Measurements from ENCODE around the gene CHST8. TPM values are rescaled to one million over a fixed set of nuclear protein-coding genes. Genes with fewer than 3 reads are reported as not detected.

Gene CHST8
- total and polyA plus RNA-seq, 2 experiments from 2014 or later: 9.3 to 38.2 TPM

- TF ChIP-seq, protein P1, sequence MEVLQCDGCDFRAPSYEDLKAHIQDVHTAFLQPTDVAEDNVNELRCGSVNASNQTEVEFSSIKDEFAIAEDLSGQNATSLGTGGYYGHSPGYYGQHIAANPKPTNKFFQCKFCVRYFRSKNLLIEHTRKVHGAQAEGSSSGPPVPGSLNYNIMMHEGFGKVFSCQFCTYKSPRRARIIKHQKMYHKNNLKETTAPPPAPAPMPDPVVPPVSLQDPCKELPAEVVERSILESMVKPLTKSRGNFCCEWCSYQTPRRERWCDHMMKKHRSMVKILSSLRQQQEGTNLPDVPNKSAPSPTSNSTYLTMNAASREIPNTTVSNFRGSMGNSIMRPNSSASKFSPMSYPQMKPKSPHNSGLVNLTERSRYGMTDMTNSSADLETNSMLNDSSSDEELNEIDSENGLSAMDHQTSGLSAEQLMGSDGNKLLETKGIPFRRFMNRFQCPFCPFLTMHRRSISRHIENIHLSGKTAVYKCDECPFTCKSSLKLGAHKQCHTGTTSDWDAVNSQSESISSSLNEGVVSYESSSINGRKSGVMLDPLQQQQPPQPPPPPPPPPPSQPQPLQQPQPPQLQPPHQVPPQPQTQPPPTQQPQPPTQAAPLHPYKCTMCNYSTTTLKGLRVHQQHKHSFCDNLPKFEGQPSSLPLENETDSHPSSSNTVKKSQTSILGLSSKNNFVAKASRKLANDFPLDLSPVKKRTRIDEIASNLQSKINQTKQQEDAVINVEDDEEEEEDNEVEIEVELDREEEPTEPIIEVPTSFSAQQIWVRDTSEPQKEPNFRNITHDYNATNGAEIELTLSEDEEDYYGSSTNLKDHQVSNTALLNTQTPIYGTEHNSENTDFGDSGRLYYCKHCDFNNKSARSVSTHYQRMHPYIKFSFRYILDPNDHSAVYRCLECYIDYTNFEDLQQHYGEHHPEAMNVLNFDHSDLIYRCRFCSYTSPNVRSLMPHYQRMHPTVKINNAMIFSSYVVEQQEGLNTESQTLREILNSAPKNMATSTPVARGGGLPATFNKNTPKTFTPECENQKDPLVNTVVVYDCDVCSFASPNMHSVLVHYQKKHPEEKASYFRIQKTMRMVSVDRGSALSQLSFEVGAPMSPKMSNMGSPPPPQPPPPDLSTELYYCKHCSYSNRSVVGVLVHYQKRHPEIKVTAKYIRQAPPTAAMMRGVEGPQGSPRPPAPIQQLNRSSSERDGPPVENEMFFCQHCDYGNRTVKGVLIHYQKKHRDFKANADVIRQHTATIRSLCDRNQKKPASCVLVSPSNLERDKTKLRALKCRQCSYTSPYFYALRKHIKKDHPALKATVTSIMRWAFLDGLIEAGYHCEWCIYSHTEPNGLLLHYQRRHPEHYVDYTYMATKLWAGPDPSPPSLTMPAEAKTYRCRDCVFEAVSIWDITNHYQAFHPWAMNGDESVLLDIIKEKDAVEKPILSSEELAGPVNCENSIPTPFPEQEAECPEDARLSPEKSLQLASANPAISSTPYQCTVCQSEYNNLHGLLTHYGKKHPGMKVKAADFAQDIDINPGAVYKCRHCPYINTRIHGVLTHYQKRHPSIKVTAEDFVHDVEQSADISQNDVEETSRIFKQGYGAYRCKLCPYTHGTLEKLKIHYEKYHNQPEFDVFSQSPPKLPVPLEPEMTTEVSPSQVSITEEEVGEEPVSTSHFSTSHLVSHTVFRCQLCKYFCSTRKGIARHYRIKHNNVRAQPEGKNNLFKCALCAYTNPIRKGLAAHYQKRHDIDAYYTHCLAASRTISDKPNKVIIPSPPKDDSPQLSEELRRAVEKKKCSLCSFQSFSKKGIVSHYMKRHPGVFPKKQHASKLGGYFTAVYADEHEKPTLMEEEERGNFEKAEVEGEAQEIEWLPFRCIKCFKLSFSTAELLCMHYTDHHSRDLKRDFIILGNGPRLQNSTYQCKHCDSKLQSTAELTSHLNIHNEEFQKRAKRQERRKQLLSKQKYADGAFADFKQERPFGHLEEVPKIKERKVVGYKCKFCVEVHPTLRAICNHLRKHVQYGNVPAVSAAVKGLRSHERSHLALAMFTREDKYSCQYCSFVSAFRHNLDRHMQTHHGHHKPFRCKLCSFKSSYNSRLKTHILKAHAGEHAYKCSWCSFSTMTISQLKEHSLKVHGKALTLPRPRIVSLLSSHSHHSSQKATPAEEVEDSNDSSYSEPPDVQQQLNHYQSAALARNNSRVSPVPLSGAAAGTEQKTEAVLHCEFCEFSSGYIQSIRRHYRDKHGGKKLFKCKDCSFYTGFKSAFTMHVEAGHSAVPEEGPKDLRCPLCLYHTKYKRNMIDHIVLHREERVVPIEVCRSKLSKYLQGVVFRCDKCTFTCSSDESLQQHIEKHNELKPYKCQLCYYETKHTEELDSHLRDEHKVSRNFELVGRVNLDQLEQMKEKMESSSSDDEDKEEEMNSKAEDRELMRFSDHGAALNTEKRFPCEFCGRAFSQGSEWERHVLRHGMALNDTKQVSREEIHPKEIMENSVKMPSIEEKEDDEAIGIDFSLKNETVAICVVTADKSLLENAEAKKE (CRISPR knock-in tag; IDR thresholded peaks at IDR 0.05): no peak
- TF ChIP-seq CREB1 (CRISPR knock-in tag; IDR thresholded peaks at IDR 0.05; ENCODE audit: low read depth) (no peak), POLR2AphosphoS5 (IDR thresholded peaks at IDR 0.05; ENCODE audit: low read depth) (no peak), EZH2phosphoT487 (IDR thresholded peaks at IDR 0.05; ENCODE audit: unreplicated experiment) (no peak), ZNF331 (CRISPR knock-in tag; IDR thresholded peaks at IDR 0.05; ENCODE audit: low read depth) (no peak), EZH2 (IDR thresholded peaks at IDR 0.05; ENCODE audit: low read depth, unreplicated experiment) (no peak), ETS1 (IDR thresholded peaks at IDR 0.05) (no peak), JUNB (IDR thresholded peaks at IDR 0.05; ENCODE audit: unreplicated experiment) (no peak), STAT1 (IDR thresholded peaks at IDR 0.05; ENCODE audit: unreplicated experiment) (no peak), REST (IDR thresholded peaks at IDR 0.05; ENCODE audit: unreplicated experiment) (no peak), NANOG (IDR thresholded peaks at IDR 0.05; ENCODE audit: borderline replicate concordance) (no peak), CTCF (conservative IDR thresholded peaks at IDR 0.05; ENCODE audit: low read depth in 2 of 2) (no peak), ZNF114 (CRISPR knock-in tag; IDR thresholded peaks at IDR 0.05) (no peak)
- Histone ChIP-seq H3K79me2 (replicated peaks; ENCODE audit: insufficient read depth) (no peaks in the 10 kb centered on the region), H3K4me2 (no peak overlapping the region), H4K20me1 (replicated peaks; ENCODE audit: insufficient read depth) (no peaks in the 10 kb centered on the region), H3K36me3 (ENCODE audit: insufficient read depth) (peaks cover 9% of the 10 kb centered on the region), H3K4me3 (no peak overlapping the region), H3K4me1 (ENCODE audit: insufficient read depth) (peaks cover 15% of the 10 kb centered on the region), H3K27ac (ENCODE audit: low read depth) (no peak overlapping the region), H3K9me2 (ENCODE audit: insufficient read depth) (peaks cover 3% of the 10 kb centered on the region; the same call in 1 of the 2 replicates), H2AFZ (no peak overlapping the region), H3F3A (replicated peaks; ENCODE audit: low read depth) (no peaks in the 10 kb centered on the region), H3K27me3 (ENCODE audit: insufficient read depth) (no peaks in the 10 kb centered on the region)
- peaks cover 13% of the 10 kb centered on the region for H3K4me1 Mint-ChIP-seq
- DNase-seq (ENCODE audit: low spot score) (no peak), ATAC-seq (no peak)
- H3K9me3 Mint-ChIP-seq: peaks cover 24% of the 10 kb centered on the region
- H3K36me3 Mint-ChIP-seq (ENCODE audit: low read depth): peaks cover 5% of the 10 kb centered on the region
- H3K27me3 Mint-ChIP-seq (ENCODE audit: insufficient read depth, low read depth, poor library complexity): peaks cover 2% of the 10 kb centered on the region
- no peak overlapping the region for H3K4me3 Mint-ChIP-seq
- H3K27ac Mint-ChIP-seq: no peak overlapping the region
Measured at GRCh38 chr19:33604651-33605050, 17.1 kb upstream of the CHST8 start.

Measured in GM23338 (cell line).